K562 (cell line): ENCODE data around the gene VASH2. TPM values are rescaled to one million over a fixed set of nuclear protein-coding genes. Genes with fewer than 3 reads are reported as not detected.
"Not testable (repeated sequence)": the region's sequence is repeated elsewhere in the genome, so short reads cannot be mapped to it uniquely, and the experiment has no call there.

Experiments used
- ATAC-seq: fragments of 200-7000 bp; cut with Tn5 transposase; 3 replicates; pipeline ENCODE4 v1.9.1; 2020; ENCODE audit warnings: moderate library complexity
- BruUV-seq: library from RNA; stranded (reverse); fragments of 400-500 nt; replicated peaks from 2 replicates; lab custom pipeline; 2021; lab: Mats Ljungman, UMichigan
- CTCF ChIA-PET: fragments of 300-600 bp; formaldehyde crosslinking; extraction: SDS; loops from one replicate; lab custom pipeline; 2021; ENCODE audit warnings: low intra/inter-chr PET ratio; lab: Yijun Ruan, JAX
- POLR2A ChIA-PET: fragments of 300-600, 350-650 bp; sonication (Branson Sonifier 250); formaldehyde crosslinking; extraction: SDS; loops from one replicate; lab custom pipeline; 2021; ENCODE audit warnings: antibody characterized with exemption, inconsistent platforms; lab: Yijun Ruan, JAX
- DNase-seq, 4 experiments: peaks; one replicate each; pipeline versions ENCODE4 v3.0.0 to v3.0.0-alpha.2; 2011 to 2018; ENCODE audit warnings: low spot score in 3 of 4, mixed read lengths in 3 of 4; ENCODE audit errors: extremely low read depth in 1 of 4
- FAIRE-seq: peaks from 2 replicates; lab custom pipeline; 2011; peaks lifted over from hg19 to GRCh38; lab: Jason Lieb, UNC
- H2AFZ ChIP-seq: 2 replicates; pipeline ENCODE4 v1.6.0; 2011; ENCODE audit warnings: low read depth, low read length, control low read depth, inconsistent platforms
- H3K27ac ChIP-seq: fragments of 200-600 bp; 3 replicates; pipeline ENCODE4 v1.8.0; 2011; ENCODE audit warnings: low read depth, mild to moderate bottlenecking, control low read depth, inconsistent platforms, low read length, moderate library complexity, mixed read lengths; ENCODE audit errors: extremely low read depth
- H3K27me3 ChIP-seq, 2 experiments: fragments of 300-600 bp in 1 of 2; 2 replicates in 1 of 2; 3 replicates in 1 of 2; pipeline versions ENCODE4 v1.6.0 to v1.8.0; 2011; ENCODE audit warnings: inconsistent platforms in 2 of 2, low read length in 2 of 2, mild to moderate bottlenecking in 1 of 2, mixed read lengths in 1 of 2, moderate library complexity in 1 of 2; ENCODE audit not compliant: control insufficient read depth in 2 of 2, insufficient read depth in 2 of 2
- H3K36me3 ChIP-seq: fragments of 300-600 bp; 3 replicates; pipeline ENCODE4 v1.8.0; 2011; ENCODE audit warnings: mild to moderate bottlenecking, low read length, inconsistent platforms; ENCODE audit not compliant: control insufficient read depth, insufficient read depth
- H3K4me1 ChIP-seq, 2 experiments: fragments of 200-600 bp in 1 of 2; replicated peaks in 1 of 2; 2 replicates in 1 of 2; 3 replicates in 1 of 2; pipeline versions ENCODE4 v1.5.1 to v1.8.0; 2011; ENCODE audit warnings: inconsistent platforms in 2 of 2, low read length in 2 of 2, mild to moderate bottlenecking in 1 of 2, mixed read lengths in 1 of 2, moderate library complexity in 1 of 2; ENCODE audit not compliant: control insufficient read depth in 2 of 2, insufficient read depth in 2 of 2
- H3K4me2 ChIP-seq: 2 replicates; pipeline ENCODE4 v1.6.1; 2011; ENCODE audit warnings: low read length, control low read depth, inconsistent platforms, mixed read lengths; ENCODE audit not compliant: insufficient read depth
- H3K4me3 ChIP-seq: fragments of 200-600 bp; sonication (generic), shearing (Covaris generic); 2 replicates; pipeline ENCODE4 v1.5.1; 2016; ENCODE audit warnings: control low read depth, inconsistent platforms
- H3K79me2 ChIP-seq: fragments of 200-600 bp; 3 replicates; pipeline ENCODE4 v1.8.0; 2011; ENCODE audit warnings: low read length, inconsistent platforms; ENCODE audit not compliant: control insufficient read depth, insufficient read depth
- H3K9ac ChIP-seq, 2 experiments: 2 replicates each; pipeline versions ENCODE4 v1.6.0 to v1.6.1; 2011; ENCODE audit warnings: low read depth in 2 of 2, low read length in 2 of 2, control low read depth in 1 of 2, inconsistent platforms in 1 of 2, mild to moderate bottlenecking in 1 of 2, mixed read lengths in 1 of 2; ENCODE audit not compliant: insufficient read depth in 1 of 2
- H3K9me1 ChIP-seq: one replicate; pipeline ENCODE4 v1.6.0; 2011; ENCODE audit warnings: inconsistent platforms, mild to moderate bottlenecking, low read length, moderate library complexity; ENCODE audit not compliant: control insufficient read depth, insufficient read depth
- H3K9me3 ChIP-seq: replicated peaks from 2 replicates; pipeline ENCODE4 v1.5.1; 2011; ENCODE audit warnings: low read depth, low read length, inconsistent platforms; ENCODE audit not compliant: control insufficient read depth, insufficient read depth
- H4K20me1 ChIP-seq: replicated peaks from 2 replicates; pipeline ENCODE4 v1.6.1; 2011; ENCODE audit warnings: low read length, inconsistent platforms, mixed read lengths; ENCODE audit not compliant: control insufficient read depth, insufficient read depth
- MTA2 ChIP-seq: fragments of 450-650 bp; IDR thresholded peaks from 2 replicates; pipeline ENCODE4 v1.6.1; 2016; ENCODE audit warnings: low read depth
- NCOA6 ChIP-seq: fragments of 450-650 bp; IDR thresholded peaks from 2 replicates; pipeline ENCODE4 v1.6.1; 2017; ENCODE audit warnings: mild to moderate bottlenecking
- NFIC ChIP-seq: fragments of 450-650 bp; IDR thresholded peaks from 2 replicates; pipeline ENCODE4 v1.6.1; 2017; ENCODE audit warnings: mild to moderate bottlenecking, inconsistent platforms
- RREB1 ChIP-seq: fragments of 250-450 bp; sonication (Bioruptor Pico); IDR thresholded peaks from 2 replicates; pipeline ENCODE4 v1.4.0; 2020
- WGBS: fragments of 100-300 bp; shearing (Covaris generic); methylation state at CpG from one replicate; pipeline ENCODE4 v1.1.6; 2016; ENCODE audit warnings: low coverage, mixed read lengths; ENCODE audit not compliant: insufficient coverage; ENCODE audit errors: missing lambda C conversion rate; 5-methylcytosine and 5-hydroxymethylcytosine counted together
- in situ Hi-C: fragments of 300-500 bp; cut with MboI; formaldehyde crosslinking; loops from 4 replicates; pipeline ENCODE4 v1.15.0; 2018; ENCODE audit warnings: inconsistent platforms, mixed read lengths
- intact Hi-C: fragments of 100-400 bp; cut with micrococcal nuclease; formaldehyde crosslinking; loops from 2 replicates; pipeline ENCODE4 v1.14.2; 2022
- polyA plus RNA-seq, 8 experiments: library from polyadenylated mRNA; depleted of rRNA in 4 of 8; stranded (reverse) in 5 of 8; unstranded in 3 of 8; fragments of >200 nt; fragmentation: Nextera tagmentation in 2 of 8; fragmentation: Illumina TruSeq in 1 of 8; extraction: Ambion mirVana in 2 of 8; extraction: Trizol in 1 of 8; gene quantifications; 2 replicates each; pipeline versions ENCODE4 v1.2.1 to v1.2.3, GENCODE V29; 2011 to 2014; ENCODE audit warnings: inconsistent platforms in 1 of 8, missing spikeins in 1 of 8
- total RNA-seq, 7 experiments: library from RNA; depleted of rRNA in 6 of 7; stranded (reverse); fragments of >200 nt in 6 of 7; fragmentation: Illumina TruSeq in 2 of 7; extraction: Trizol in 2 of 7; gene quantifications; 2 replicates each; pipeline versions ENCODE4 v1.2.1 to v1.2.3, GENCODE V29; 2011 to 2021; ENCODE audit warnings: low replicate concordance in 1 of 7

VASH2 gene
- total and polyA plus RNA-seq, 9 of the 15 experiments (the other 6 are each of a cell fraction or from before 2014, with no cell fraction given) = 0.04 to 0.40 (median 0.10) TPM; not detected in 1

- no peak for TF ChIP-seq RREB1 (CRISPR knock-in tag)
- TF ChIP-seq MTA2 = no peak
- TF ChIP-seq NCOA6 = no peak
Observed at GRCh38 chr1:212964102-212964501, 13.8 kb downstream of the VASH2 start (continued).

DNA sequence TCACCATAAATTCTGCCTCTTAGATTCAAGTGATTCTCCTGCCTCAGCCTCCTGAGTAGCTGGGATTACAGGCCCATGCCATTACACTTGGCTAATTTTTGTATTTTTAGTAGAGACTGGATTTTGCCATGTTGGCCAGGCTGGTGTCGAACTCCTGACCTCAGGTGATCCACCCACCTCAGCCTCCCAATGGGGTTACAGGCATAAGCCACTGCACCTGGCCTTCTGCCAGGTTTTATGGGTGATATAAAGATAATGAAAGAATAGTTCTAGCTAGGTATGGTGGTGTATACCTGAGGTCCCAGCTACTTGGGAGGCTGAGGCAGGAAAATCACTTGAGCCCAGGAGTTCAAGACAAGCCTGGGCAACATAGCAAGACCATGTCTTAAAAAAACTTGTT, 14.7 kb downstream of the VASH2 start:
- H3K9ac ChIP-seq, ATAC-seq, H3K36me3 ChIP-seq, H4K20me1 ChIP-seq, BruUV-seq, intact Hi-C loops, H3K9me1 ChIP-seq, FAIRE-seq, CTCF ChIA-PET, H3K79me2 ChIP-seq, DNase-seq, H3K4me3 ChIP-seq, H3K4me1 ChIP-seq: not testable (repeated sequence)
- POLR2A ChIA-PET = interaction anchor here (0.6 kb wide), 1 partner anchor 11 kb away, joined by 4 read pairs; no protein-coding TSS in a partner anchor
- TF ChIP-seq NFIC = peak; percentile 75
- TF ChIP-seq, all 486 proteins: peak for 1; not testable (repeated sequence) for 485
- H2AFZ ChIP-seq, in situ Hi-C loops, H3K27ac ChIP-seq, H3K9me3 ChIP-seq, H3K4me2 ChIP-seq: not testable (repeated sequence)
- WGBS = 7% methylated on average over 1 of the region's 1 CpG
- peaks cover 57 to 77% of the 10 kb centered on the region in 2 experiments for H3K27me3 ChIP-seq
